H1 (cell line): ENCODE results near the gene RERE. TPM values are rescaled to one million over a fixed set of nuclear protein-coding genes. Genes with fewer than 3 reads are reported as not detected.

Experiments
- CHD1 ChIP-seq: IDR thresholded peaks from 2 replicates; pipeline ENCODE4 v1.6.1; 2012; ENCODE audit warnings: low read depth, low read length, improper control_type of control experiment
- CHD2 ChIP-seq: IDR thresholded peaks from 2 replicates; pipeline ENCODE4 v1.6.1; 2012; ENCODE audit warnings: low read length, improper control_type of control experiment
- polyA plus RNA-seq, 7 experiments: library from polyadenylated mRNA; depleted of rRNA in 3 of 7; stranded (reverse) in 5 of 7; unstranded in 2 of 7; fragments of >200 nt in 5 of 7; fragments of 200-250 nt in 2 of 7; gene quantifications; 1 replicate in 5 of 7; 2 replicates in 1 of 7; 4 replicates in 1 of 7; pipeline versions ENCODE4 v1.2.1 to v1.2.3, GENCODE V29; 2011 to 2013; ENCODE audit warnings: missing spikeins in 2 of 7, mixed read lengths in 2 of 7
- total RNA-seq: library from RNA; stranded (reverse); fragmentation: NEBNext Ultra II Directional; extraction: Animal tissue kit (Norgen Biotek cat#: 25700); gene quantifications from 2 replicates; pipeline ENCODE4 v1.2.1, GENCODE V29; 2021

The RERE gene
- total and polyA plus RNA-seq, 2 of the 8 experiments (the other 6 are each of a cell fraction or from before 2014, with no cell fraction given), result 15.3 to 142 TPM

- TF ChIP-seq CHD1 (no peak), CHD2 (no peak)
These were observed 103.3 kb downstream of the RERE start (continued) for GRCh38 chr1:8714173-8714572.
